Activated CD4-positive, alpha-beta memory T cell treated with anti-CD3 and anti-CD28 coated beads for 36 hours (primary cell): ENCODE data around the gene LTBP3. TPM values are rescaled to one million over a fixed set of nuclear protein-coding genes. Genes with fewer than 3 reads are reported as not detected.

Experiments used
- CTCF ChIA-PET: fragments of 350-600 bp; sonication (Branson Sonifier 250); formaldehyde crosslinking; loops from one replicate; lab custom pipeline; 2021; ENCODE audit warnings: antibody characterized with exemption, inconsistent platforms; lab: Charles Lee
- POLR2A ChIA-PET: fragments of 350-600 bp; sonication (Branson Sonifier 250); formaldehyde crosslinking; loops from one replicate; lab custom pipeline; 2021; ENCODE audit warnings: antibody characterized with exemption; lab: Charles Lee
- DNase-seq: peaks from one replicate; pipeline ENCODE4 v3.0.0-alpha.2; 2020
- H3K27ac Mint-ChIP-seq: one replicate; pipeline ENCODE4 v1.8.0; 2021; ENCODE audit warnings: mixed read lengths
- H3K27me3 Mint-ChIP-seq: one replicate; pipeline ENCODE4 v1.8.0; 2021; ENCODE audit warnings: mixed read lengths
- H3K36me3 Mint-ChIP-seq: one replicate; pipeline ENCODE4 v1.8.0; 2021; ENCODE audit warnings: mixed read lengths
- H3K4me1 Mint-ChIP-seq: one replicate; pipeline ENCODE4 v1.8.0; 2021; ENCODE audit warnings: low read depth, mixed read lengths
- H3K4me3 Mint-ChIP-seq: one replicate; pipeline ENCODE4 v1.8.0; 2021; ENCODE audit warnings: mild to moderate bottlenecking, mixed read lengths
- H3K9me3 Mint-ChIP-seq: one replicate; pipeline ENCODE4 v1.8.0; 2021; ENCODE audit warnings: mixed read lengths
- intact Hi-C: fragments of 100-400 bp; cut with micrococcal nuclease; formaldehyde crosslinking; loops from one replicate; pipeline ENCODE4 v1.15.1; 2023
- total RNA-seq, 2 experiments: library from RNA; stranded (reverse); gene quantifications; one replicate each; pipeline ENCODE4 v1.2.3, GENCODE V29; 2021

Gene LTBP3
- total RNA-seq, 2 experiments from 2014 or later = 60.7 to 63.3 TPM

- Mint-ChIP-seq H3K27me3 (no peaks in the 10 kb centered on the region), H3K4me3 (no peak overlapping the region), H3K36me3 (peaks cover 10% of the 10 kb centered on the region), H3K4me1 (peaks cover 12% of the 10 kb centered on the region), H3K27ac (peak overlapping the region; percentile 42), H3K9me3 (no peaks in the 10 kb centered on the region)
- intact Hi-C loops = no loop called here
- ChIA-PET POLR2A (interaction anchor here (0.7 to 3.9 kb wide), 5 partner anchors 11 to 23 kb away, joined by 3 to 23 read pairs (median 3); partner anchors contain the start of genes EHBP1L1 and ZNRD2), CTCF (interaction anchor here (0.9 to 10.1 kb wide), 17 partner anchors 9 to 227 kb away, joined by 3 to 126 read pairs (median 7); partner anchors contain the start of genes EHBP1L1, FAM89B, MAP3K11 and PCNX3)
- DNase-seq = peak; percentile 50
Observed at GRCh38 chr11:65593518-65594414, 35.6 kb upstream of the LTBP3 start.

GRCh38 chr11:65592858-65593517, 34.8 kb upstream of the LTBP3 start:
- intact Hi-C loops = no loop called here
- ChIA-PET CTCF (interaction anchor here (1.0 to 10.1 kb wide), 15 partner anchors 10 to 176 kb away, joined by 3 to 126 read pairs (median 7); partner anchors contain the start of genes EHBP1L1, FAM89B, MAP3K11 and PCNX3), POLR2A (interaction anchor here (0.7 to 3.9 kb wide), 5 partner anchors 17 to 23 kb away, joined by 3 to 23 read pairs (median 3); partner anchors contain the start of genes EHBP1L1, FAM89B and ZNRD2)
- H3K4me3 Mint-ChIP-seq = no peak overlapping the region
- H3K27me3 Mint-ChIP-seq = no peaks in the 10 kb centered on the region
- no peak for DNase-seq
- peaks cover 20% of the 10 kb centered on the region for H3K4me1 Mint-ChIP-seq
- no peaks in the 10 kb centered on the region for H3K9me3 Mint-ChIP-seq
- peaks cover 12% of the 10 kb centered on the region for H3K36me3 Mint-ChIP-seq
- H3K27ac Mint-ChIP-seq = peak overlapping the region; percentile 13

DNA sequence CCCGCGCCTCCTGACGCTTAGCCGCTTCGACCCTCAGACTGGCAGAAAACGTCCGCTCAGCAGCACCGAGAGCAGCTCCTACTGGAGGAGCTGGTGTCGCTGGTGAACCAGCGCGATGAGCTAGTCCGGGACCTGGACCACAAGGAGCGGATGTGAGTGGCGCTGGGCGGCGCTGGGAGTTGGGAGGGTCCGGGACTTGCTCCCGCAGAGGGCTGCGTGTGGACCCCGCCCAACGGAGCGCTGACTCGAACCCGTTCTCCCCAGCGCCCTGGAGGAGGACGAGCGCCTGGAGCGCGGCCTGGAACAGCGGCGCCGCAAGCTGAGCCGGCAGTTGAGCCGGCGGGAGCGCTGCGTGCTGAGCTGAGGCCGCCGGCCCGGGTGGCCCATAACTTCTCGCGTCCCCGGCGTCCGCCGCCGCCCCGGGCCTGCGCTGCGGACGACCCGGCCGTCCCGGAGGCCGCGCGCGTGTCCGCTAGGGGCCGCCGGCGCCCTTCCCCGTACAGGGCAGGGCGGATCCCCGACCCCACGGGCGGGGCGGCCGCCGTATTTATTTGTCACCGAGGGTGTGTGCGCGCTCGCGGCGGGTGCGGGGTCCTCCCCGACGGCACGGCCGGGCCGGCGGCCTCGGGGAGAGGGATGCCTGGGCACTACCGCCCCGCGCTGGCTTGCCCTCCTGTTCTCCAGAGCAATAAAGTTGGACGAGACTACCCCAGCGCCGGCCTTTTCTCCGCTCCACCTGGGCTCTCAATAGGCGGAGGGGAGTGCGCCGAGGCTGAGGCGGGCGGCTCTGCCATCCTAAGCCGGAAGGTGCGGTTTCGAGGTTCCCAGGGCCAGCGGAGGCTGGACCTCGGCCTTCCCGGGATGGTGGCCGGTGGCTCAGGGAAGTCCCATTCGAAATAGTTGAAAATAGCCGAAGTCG, 34.0 kb upstream of the LTBP3 start:
- H3K4me3 Mint-ChIP-seq = no peak overlapping the region
- no peaks in the 10 kb centered on the region for H3K27me3 Mint-ChIP-seq
- ChIA-PET POLR2A (interaction anchor here (0.7 to 1.0 kb wide), 2 partner anchors 15 to 20 kb away, joined by 3 to 4 read pairs; partner anchors contain the start of gene FAM89B), CTCF (interaction anchor here (1.4 to 10.1 kb wide), 4 partner anchors 14 to 52 kb away, joined by 7 to 126 read pairs (median 46); partner anchors contain the start of genes EHBP1L1, FAM89B and ZNRD2)
- H3K27ac Mint-ChIP-seq = peak overlapping the region; percentile 13
- DNase-seq = no peak
- H3K4me1 Mint-ChIP-seq = peaks cover 28% of the 10 kb centered on the region
- H3K9me3 Mint-ChIP-seq = no peaks in the 10 kb centered on the region
- peaks cover 15% of the 10 kb centered on the region for H3K36me3 Mint-ChIP-seq
- intact Hi-C loops = no loop called here

DNA sequence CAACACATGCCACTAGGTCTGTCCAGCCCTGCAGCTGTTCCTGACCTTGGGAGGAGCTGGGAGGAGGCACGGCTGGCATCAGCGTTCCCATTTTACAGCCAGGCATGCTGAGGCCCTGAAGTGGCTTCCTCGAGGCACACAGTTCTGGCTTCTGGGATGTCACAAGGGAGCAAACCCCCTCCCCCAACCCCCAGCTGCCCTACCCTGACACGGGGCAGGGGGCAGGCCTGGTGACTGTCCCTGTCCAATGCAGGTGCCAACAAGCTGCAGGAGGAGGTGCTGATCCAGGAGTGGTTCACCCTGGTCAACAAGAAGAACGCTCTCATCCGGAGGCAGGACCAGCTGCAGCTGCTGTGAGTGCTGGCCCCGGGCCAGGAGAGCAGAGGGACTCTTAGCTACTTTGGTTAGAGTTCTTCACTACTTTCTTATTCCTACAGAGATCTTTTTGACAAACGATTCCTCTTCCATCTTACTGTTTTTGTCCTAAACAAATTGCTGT, 32.1 kb upstream of the LTBP3 start:
- H3K36me3 Mint-ChIP-seq = peaks cover 21% of the 10 kb centered on the region
- intact Hi-C loops = no loop called here

DNA sequence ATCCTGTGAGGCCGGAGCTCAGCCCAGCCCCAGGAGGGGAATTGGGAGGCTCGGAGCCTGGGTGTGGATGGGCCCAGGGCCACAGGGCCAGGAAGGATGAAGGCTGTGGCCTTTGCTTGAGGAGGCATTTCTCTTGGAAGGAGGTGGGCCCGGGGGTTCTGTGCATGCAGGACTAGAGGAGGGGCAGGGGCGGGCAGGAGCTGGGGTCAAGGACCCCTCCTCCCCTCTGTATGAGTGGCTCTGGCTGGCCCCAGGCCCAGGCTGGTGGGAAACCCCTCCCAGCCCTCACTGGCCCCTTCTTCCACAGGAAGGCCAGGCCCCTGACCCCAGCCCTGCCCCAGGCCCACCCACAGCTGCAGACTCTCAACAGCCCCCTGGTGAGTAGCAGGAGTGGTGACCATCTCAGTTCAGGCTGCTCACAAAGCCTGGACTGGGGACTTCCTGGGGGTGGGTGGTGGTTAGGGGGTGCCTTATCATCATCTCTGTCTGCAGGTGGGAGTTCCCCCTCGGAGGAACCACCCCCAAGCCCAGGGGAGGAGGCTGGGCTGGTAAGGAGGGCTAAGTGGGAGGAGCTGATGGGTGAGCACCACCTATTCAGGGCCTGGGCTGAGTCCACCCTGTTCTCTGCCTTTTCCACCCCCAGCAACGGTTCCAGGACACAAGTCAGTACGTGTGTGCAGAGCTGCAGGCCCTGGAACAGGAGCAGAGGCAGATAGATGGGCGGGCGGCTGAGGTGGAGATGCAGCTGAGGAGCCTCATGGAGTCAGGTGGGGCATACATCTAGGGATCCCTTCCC, 31.5 kb upstream of the LTBP3 start:
- peak; percentile 42 for DNase-seq
- POLR2A ChIA-PET = interaction anchor here (1.4 to 5.9 kb wide), 2 partner anchors 13 to 19 kb away, joined by 5 to 68 read pairs; partner anchors contain the start of genes EHBP1L1 and ZNRD2
- Mint-ChIP-seq H3K27me3 (no peaks in the 10 kb centered on the region), H3K36me3 (peaks cover 19% of the 10 kb centered on the region), H3K4me3 (no peak overlapping the region), H3K4me1 (peaks cover 31% of the 10 kb centered on the region), H3K9me3 (no peaks in the 10 kb centered on the region), H3K27ac (peak overlapping the region; percentile 95)
- intact Hi-C loops = loop anchor here (2.0 kb wide), 1 partner anchor 25 kb away; the partner anchor contains the start of genes MAP3K11 and PCNX3
- CTCF ChIA-PET = interaction anchor here (0.6 to 10.1 kb wide), 6 partner anchors 12 to 296 kb away, joined by 3 to 126 read pairs (median 35); partner anchors contain the start of genes EHBP1L1, FAM89B and ZNRD2

More for the DNA sequence above, 32.1 kb upstream of the LTBP3 start:
- Mint-ChIP-seq H3K4me1 (peaks cover 35% of the 10 kb centered on the region), H3K4me3 (no peak overlapping the region), H3K27ac (no peak overlapping the region), H3K9me3 (no peaks in the 10 kb centered on the region), H3K27me3 (no peaks in the 10 kb centered on the region)
- no peak for DNase-seq
- ChIA-PET POLR2A (interaction anchor here (5.9 kb wide), 1 partner anchor 14 kb away, joined by 68 read pairs; the partner anchor contains the start of gene EHBP1L1), CTCF (interaction anchor here (0.6 to 10.1 kb wide), 6 partner anchors 12 to 295 kb away, joined by 3 to 126 read pairs (median 35); partner anchors contain the start of genes EHBP1L1, FAM89B and ZNRD2)

GRCh38 chr11:65588199-65589054, 30.3 kb upstream of the LTBP3 start:
- ChIA-PET CTCF (interaction anchor here (0.7 to 10.1 kb wide), 27 partner anchors 9 to 271 kb away, joined by 3 to 126 read pairs (median 4); partner anchors contain the start of genes EHBP1L1, FAM89B, MUS81 and PCNX3), POLR2A (interaction anchor here (0.8 to 5.9 kb wide), 10 partner anchors 9 to 54 kb away, joined by 3 to 68 read pairs (median 4); partner anchors contain the start of genes EHBP1L1, FAM89B, MAP3K11 and ZNRD2)
- intact Hi-C loops = loop anchor here (1.0 to 2.0 kb wide), 3 partner anchors 14 to 48 kb away; partner anchors contain the start of genes MAP3K11 and PCNX3
- peaks cover 25% of the 10 kb centered on the region for H3K36me3 Mint-ChIP-seq
- H3K27ac Mint-ChIP-seq = peak overlapping the region; percentile 95
- peaks cover 30% of the 10 kb centered on the region for H3K4me1 Mint-ChIP-seq
- H3K27me3 Mint-ChIP-seq = no peaks in the 10 kb centered on the region
- no peaks in the 10 kb centered on the region for H3K9me3 Mint-ChIP-seq
- DNase-seq = peak; percentile 90
- peak overlapping the region; percentile 57 for H3K4me3 Mint-ChIP-seq

- intact Hi-C loops = no loop called here
- Mint-ChIP-seq H3K4me3 (no peak overlapping the region), H3K36me3 (peaks cover 32% of the 10 kb centered on the region)
Observed at GRCh38 chr11:65586676-65587075, 28.5 kb upstream of the LTBP3 start.

GRCh38 chr11:65586247-65586630, 28.1 kb upstream of the LTBP3 start:
- Mint-ChIP-seq H3K4me1 (peaks cover 30% of the 10 kb centered on the region), H3K4me3 (no peak overlapping the region), H3K27me3 (no peaks in the 10 kb centered on the region), H3K36me3 (peaks cover 31% of the 10 kb centered on the region), H3K9me3 (no peaks in the 10 kb centered on the region), H3K27ac (peak overlapping the region; percentile 62)
- no peak for DNase-seq
- POLR2A ChIA-PET = interaction anchor here (0.9 to 5.9 kb wide), 3 partner anchors 10 to 29 kb away, joined by 3 to 68 read pairs (median 3); partner anchors contain the start of genes EHBP1L1 and PCNX3
- intact Hi-C loops = no loop called here
- CTCF ChIA-PET = interaction anchor here (4.8 to 10.1 kb wide), 3 partner anchors 8 to 45 kb away, joined by 66 to 126 read pairs (median 77); partner anchors contain the start of genes EHBP1L1, FAM89B and ZNRD2

More at GRCh38 chr11:65586676-65587075, 28.5 kb upstream of the LTBP3 start:
- ChIA-PET CTCF (interaction anchor here (4.8 to 10.1 kb wide), 3 partner anchors 9 to 45 kb away, joined by 66 to 126 read pairs (median 77); partner anchors contain the start of genes EHBP1L1, FAM89B and ZNRD2), POLR2A (interaction anchor here (0.9 to 5.9 kb wide), 3 partner anchors 10 to 28 kb away, joined by 3 to 68 read pairs (median 3); partner anchors contain the start of genes EHBP1L1 and PCNX3)
- no peak for DNase-seq
- Mint-ChIP-seq H3K27ac (peak overlapping the region; percentile 62), H3K9me3 (no peaks in the 10 kb centered on the region), H3K27me3 (no peaks in the 10 kb centered on the region), H3K4me1 (peaks cover 30% of the 10 kb centered on the region)
